Endothelial cell of umbilical vein (primary cell): ENCODE results near the gene TCF7L2. TPM values are rescaled to one million over a fixed set of nuclear protein-coding genes. Genes with fewer than 3 reads are reported as not detected.

Experiments used
- BruUV-seq: library from RNA; stranded (reverse); fragments of 400-500 nt; replicated peaks from 2 replicates; lab custom pipeline; 2021; lab: Mats Ljungman, UMichigan
- CTCF ChIA-PET: fragments of 300-600, 350-600 bp; sonication (Branson Sonifier 250); formaldehyde crosslinking; loops from one replicate; lab custom pipeline; 2021; ENCODE audit warnings: antibody characterized with exemption, inconsistent platforms; lab: Charles Lee
- POLR2A ChIA-PET: fragments of 300-600, 350-600 bp; sonication (Branson Sonifier 250); formaldehyde crosslinking; loops from one replicate; lab custom pipeline; 2021; ENCODE audit warnings: antibody characterized with exemption, inconsistent platforms; lab: Charles Lee
- DNase-seq: peaks from one replicate; pipeline ENCODE4 v3.0.0-alpha.2; 2011; ENCODE audit warnings: low read depth, low spot score
- FAIRE-seq: peaks from 2 replicates; lab custom pipeline; 2011; peaks lifted over from hg19 to GRCh38; lab: Jason Lieb, UNC
- H2AFZ ChIP-seq: 2 replicates; pipeline ENCODE4 v1.6.0; 2012; ENCODE audit warnings: low read depth, low read length, control low read depth, inconsistent platforms
- H3K27ac ChIP-seq: 2 replicates; pipeline ENCODE4 v1.5.1; 2011; ENCODE audit warnings: low read depth, mild to moderate bottlenecking, control low read depth, low read length, moderate library complexity; ENCODE audit not compliant: insufficient read depth
- H3K27me3 ChIP-seq, 2 experiments: 2 replicates each; pipeline versions ENCODE4 v1.6.0 to v1.6.1; 2011; ENCODE audit warnings: low read length in 2 of 2, mixed read lengths in 1 of 2; ENCODE audit not compliant: control insufficient read depth in 2 of 2, insufficient read depth in 2 of 2
- H3K36me3 ChIP-seq, 2 experiments: 2 replicates in 1 of 2; 3 replicates in 1 of 2; pipeline ENCODE4 v1.5.1; 2011; ENCODE audit warnings: low read length in 2 of 2, mild to moderate bottlenecking in 1 of 2, moderate library complexity in 1 of 2; ENCODE audit not compliant: control insufficient read depth in 2 of 2, insufficient read depth in 2 of 2; ENCODE audit errors: extremely low read depth in 1 of 2
- H3K4me1 ChIP-seq: 3 replicates; pipeline ENCODE4 v1.5.1; 2011; ENCODE audit warnings: mild to moderate bottlenecking, low read length; ENCODE audit not compliant: control insufficient read depth, insufficient read depth; ENCODE audit errors: extremely low read depth
- H3K4me2 ChIP-seq: 2 replicates; pipeline ENCODE4 v1.6.1; 2011; ENCODE audit warnings: low read length, control low read depth, mixed read lengths; ENCODE audit not compliant: insufficient read depth
- H3K4me3 ChIP-seq, 3 experiments: fragments of 200-600 bp in 1 of 3; sonication (generic), shearing (Covaris generic) in 1 of 3; replicated peaks in 1 of 3; 2 replicates each; pipeline ENCODE4 v1.5.1; 2011 to 2016; ENCODE audit warnings: control low read depth in 3 of 3, low read length in 3 of 3, mild to moderate bottlenecking in 2 of 3, inconsistent platforms in 1 of 3, low read depth in 1 of 3, moderate library complexity in 1 of 3; ENCODE audit not compliant: insufficient read depth in 1 of 3
- H3K79me2 ChIP-seq: 2 replicates; pipeline ENCODE4 v1.6.0; 2012; ENCODE audit warnings: low read length, inconsistent platforms; ENCODE audit not compliant: control insufficient read depth, insufficient read depth
- H3K9ac ChIP-seq: replicated peaks from 2 replicates; pipeline ENCODE3; 2011; ENCODE audit warnings: low read length, control low read depth; ENCODE audit not compliant: insufficient read depth; ENCODE audit errors: extremely low read depth
- H3K9me1 ChIP-seq: replicated peaks from 3 replicates; pipeline ENCODE4 v1.6.0; 2011; ENCODE audit warnings: mild to moderate bottlenecking, low read length; ENCODE audit not compliant: control insufficient read depth, insufficient read depth; ENCODE audit errors: extremely low read depth
- H3K9me3 ChIP-seq: replicated peaks from 2 replicates; pipeline ENCODE4 v1.5.1; 2012; ENCODE audit warnings: low read length, inconsistent platforms; ENCODE audit not compliant: control insufficient read depth, insufficient read depth
- H4K20me1 ChIP-seq: replicated peaks from 2 replicates; pipeline ENCODE3; 2011; ENCODE audit warnings: mild to moderate bottlenecking, low read length; ENCODE audit not compliant: control insufficient read depth, insufficient read depth; ENCODE audit errors: extremely low read depth
- EZH2 ChIP-seq: IDR thresholded peaks from 2 replicates; pipeline ENCODE4 v1.6.1; 2012; ENCODE audit warnings: borderline replicate concordance, low read depth, mild to moderate bottlenecking, moderate library complexity, low read length, inconsistent platforms; ENCODE audit not compliant: severe bottlenecking
- FOS ChIP-seq: IDR thresholded peaks from 2 replicates; pipeline ENCODE4 v1.6.1; 2011; ENCODE audit warnings: mild to moderate bottlenecking, low read length, moderate library complexity, borderline replicate concordance; ENCODE audit not compliant: insufficient read depth
- GATA2 ChIP-seq: IDR thresholded peaks from 2 replicates; pipeline ENCODE4 v1.7.0; 2011; ENCODE audit warnings: low read depth, mild to moderate bottlenecking, moderate library complexity, mixed read lengths, low read length; ENCODE audit not compliant: insufficient read length, insufficient read depth
- JUN ChIP-seq: IDR thresholded peaks from 2 replicates; pipeline ENCODE4 v1.6.1; 2011; ENCODE audit warnings: borderline replicate concordance, low read depth; ENCODE audit not compliant: insufficient read length, insufficient read depth
- MYC ChIP-seq: IDR thresholded peaks from one replicate; pipeline ENCODE4 v1.6.1; 2011; ENCODE audit warnings: mild to moderate bottlenecking, low read depth, low read length
- POLR2A ChIP-seq: IDR thresholded peaks from 2 replicates; pipeline ENCODE4 v1.6.1; 2012; ENCODE audit warnings: low read depth, mild to moderate bottlenecking, control low read depth, low read length
- POLR2AphosphoS5 ChIP-seq: IDR thresholded peaks from 2 replicates; pipeline ENCODE4 v1.6.1; 2012; ENCODE audit warnings: low read depth, mild to moderate bottlenecking, control low read depth, low read length, moderate library complexity; ENCODE audit not compliant: insufficient read depth
- dilution Hi-C: fragments of 300-500 bp; cut with MboI; formaldehyde crosslinking; loops from one replicate; pipeline ENCODE4 v1.15.0; 2019; ENCODE audit warnings: low sequenced_read_pairs; ENCODE audit not compliant: extremely low pct_ligation_motif_present
- intact Hi-C: fragments of 100-400 bp; cut with micrococcal nuclease; formaldehyde crosslinking; loops from one replicate; pipeline ENCODE4 v1.10.0; 2022
- polyA plus RNA-seq, 4 experiments: library from polyadenylated mRNA; depleted of rRNA in 3 of 4; stranded (reverse) in 3 of 4; unstranded in 1 of 4; fragments of >200 nt; gene quantifications; 2 replicates each; pipeline versions ENCODE4 v1.2.1 to v1.2.3, GENCODE V29; 2011 to 2012; ENCODE audit warnings: missing spikeins in 1 of 4
- total RNA-seq: library from RNA; stranded (reverse); gene quantifications from 2 replicates; pipeline ENCODE4 v1.2.3, GENCODE V29; 2021
- TF ChIP-seq, protein P1 (sequence below): IDR thresholded peaks from 2 replicates; pipeline ENCODE4 v1.6.1; 2011; ENCODE audit not compliant: insufficient read depth, insufficient read length
- TF ChIP-seq, protein P2 (sequence below), 2 donors: IDR thresholded peaks; 1 replicate in 1 of 2; 2 replicates in 1 of 2; pipeline ENCODE4 v1.5.1; 2011; ENCODE audit warnings: low read length in 2 of 2, mild to moderate bottlenecking in 2 of 2, moderate library complexity in 2 of 2, control low read depth in 1 of 2, inconsistent platforms in 1 of 2, low read depth in 1 of 2; ENCODE audit not compliant: insufficient read depth in 1 of 2; ENCODE audit errors: extremely low read depth in 1 of 2

TCF7L2 gene
- total and polyA plus RNA-seq, 2 donors (not counting 3 experiments of a cell fraction or from before 2014, with no cell fraction given), result 9.9 to 21.8 TPM

DNA sequence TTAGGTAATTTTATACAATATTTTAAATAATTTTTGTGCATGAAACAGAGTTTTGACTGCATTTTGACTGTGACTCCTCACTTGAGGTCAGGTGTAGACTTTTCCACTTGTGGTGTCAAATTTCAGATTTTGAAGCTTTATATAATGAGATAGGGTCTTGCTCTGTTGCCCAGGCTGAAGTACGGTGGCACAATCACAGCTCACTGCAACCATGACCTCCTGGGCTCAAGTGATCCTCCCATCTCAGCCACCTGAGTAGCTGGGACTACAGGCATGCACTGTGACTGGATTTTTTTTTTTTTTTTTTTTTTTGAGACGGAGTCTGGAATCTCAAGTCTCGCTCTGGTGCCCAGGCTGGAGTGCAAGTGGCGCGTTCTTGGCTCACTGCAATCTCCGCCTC lies 74.9 kb downstream of the TCF7L2 start:
- Histone ChIP-seq H3K9me3 (no peaks in the 10 kb centered on the region), H3K27ac (no peak overlapping the region), H3K79me2 (peaks cover 2% of the 10 kb centered on the region), H3K4me2 (no peak overlapping the region), H2AFZ (no peak overlapping the region), H3K9me1 (no peaks in the 10 kb centered on the region), H3K4me3 (no peak overlapping the region), H3K36me3 (no peaks in the 10 kb centered on the region), H3K4me1 (peaks cover 38% of the 10 kb centered on the region), H3K27me3 (no peaks in the 10 kb centered on the region), H4K20me1 (peaks cover 8% of the 10 kb centered on the region), H3K9ac (no peak overlapping the region)
- intact Hi-C loops (loop anchor here (10.0 kb wide), 1 partner anchor 530 kb away; the partner anchor contains the start of gene HABP2), dilution Hi-C loops (no loop called here)
- FAIRE-seq (no peak), DNase-seq (no peak)
- ChIA-PET CTCF (no interaction called here), POLR2A (no interaction called here)
- BruUV-seq, result no TSS peak
- TF ChIP-seq MYC (no peak), FOS (no peak), POLR2AphosphoS5 (no peak), GATA2 (no peak), EZH2 (no peak), JUN (no peak), POLR2A (no peak)
- TF ChIP-seq, protein P1, sequence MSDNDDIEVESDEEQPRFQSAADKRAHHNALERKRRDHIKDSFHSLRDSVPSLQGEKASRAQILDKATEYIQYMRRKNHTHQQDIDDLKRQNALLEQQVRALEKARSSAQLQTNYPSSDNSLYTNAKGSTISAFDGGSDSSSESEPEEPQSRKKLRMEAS, result no peak
- TF ChIP-seq, protein P2, sequence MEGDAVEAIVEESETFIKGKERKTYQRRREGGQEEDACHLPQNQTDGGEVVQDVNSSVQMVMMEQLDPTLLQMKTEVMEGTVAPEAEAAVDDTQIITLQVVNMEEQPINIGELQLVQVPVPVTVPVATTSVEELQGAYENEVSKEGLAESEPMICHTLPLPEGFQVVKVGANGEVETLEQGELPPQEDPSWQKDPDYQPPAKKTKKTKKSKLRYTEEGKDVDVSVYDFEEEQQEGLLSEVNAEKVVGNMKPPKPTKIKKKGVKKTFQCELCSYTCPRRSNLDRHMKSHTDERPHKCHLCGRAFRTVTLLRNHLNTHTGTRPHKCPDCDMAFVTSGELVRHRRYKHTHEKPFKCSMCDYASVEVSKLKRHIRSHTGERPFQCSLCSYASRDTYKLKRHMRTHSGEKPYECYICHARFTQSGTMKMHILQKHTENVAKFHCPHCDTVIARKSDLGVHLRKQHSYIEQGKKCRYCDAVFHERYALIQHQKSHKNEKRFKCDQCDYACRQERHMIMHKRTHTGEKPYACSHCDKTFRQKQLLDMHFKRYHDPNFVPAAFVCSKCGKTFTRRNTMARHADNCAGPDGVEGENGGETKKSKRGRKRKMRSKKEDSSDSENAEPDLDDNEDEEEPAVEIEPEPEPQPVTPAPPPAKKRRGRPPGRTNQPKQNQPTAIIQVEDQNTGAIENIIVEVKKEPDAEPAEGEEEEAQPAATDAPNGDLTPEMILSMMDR (IDR thresholded peaks at IDR 0.05; ENCODE audit: extremely low read depth in 1 of 2, insufficient read depth in 1 of 2, low read depth in 1 of 2, low read length in 2 of 2), result no peak
